NOMO-1 treated with DMSO at 0.1 percent for 48 hours (cell line): ENCODE measurements around the gene CROCC2.

Experiments used
- DNase-seq: peaks from one replicate; lab custom pipeline; 2025; ENCODE audit not compliant: unreplicated experiment; lab: John Stamatoyannopoulos, UW

CROCC2 gene

GRCh38 chr2:240904216-240905175, 1.6 kb upstream of the CROCC2 start:
- DNase-seq: no peak

- DNase-seq: no peak
Observed at GRCh38 chr2:240905176-240905781, 857 bp upstream of the CROCC2 start.

GRCh38 chr2:240906911-240907590, 915 bp downstream of the CROCC2 start:
- DNase-seq: no peak

GRCh38 chr2:240909216-240909974, 3.3 kb downstream of the CROCC2 start:
- no peak for DNase-seq

- no peak for DNase-seq
Observed at GRCh38 chr2:240911641-240912265, 5.6 kb downstream of the CROCC2 start.

- no peak for DNase-seq
Observed at GRCh38 chr2:240912878-240913809, 7.0 kb downstream of the CROCC2 start.

GRCh38 chr2:240913810-240914644, 7.9 kb downstream of the CROCC2 start:
- DNase-seq: peak; percentile 8

GRCh38 chr2:240914645-240915525, 8.7 kb downstream of the CROCC2 start:
- no peak for DNase-seq

- no peak for DNase-seq
Observed at GRCh38 chr2:240915526-240916341, 9.6 kb downstream of the CROCC2 start.

GRCh38 chr2:240916571-240917008, 10.5 kb downstream of the CROCC2 start:
- no peak for DNase-seq

GRCh38 chr2:240917009-240917683, 11.0 kb downstream of the CROCC2 start:
- DNase-seq: no peak

GRCh38 chr2:240917684-240918257, 11.6 kb downstream of the CROCC2 start:
- DNase-seq: no peak

- no peak for DNase-seq
Observed at GRCh38 chr2:240918258-240919091, 12.3 kb downstream of the CROCC2 start.

- DNase-seq: no peak
Observed at GRCh38 chr2:240919161-240919781, 13.1 kb downstream of the CROCC2 start.
